Left lung (tissue), 14 donors: ENCODE measurements around the gene ELOVL5. TPM values are rescaled to one million over a fixed set of nuclear protein-coding genes. Genes with fewer than 3 reads are reported as not detected.

Source experiments
- ATAC-seq: fragments of 200-7000 bp; cut with Tn5 transposase; one replicate; pipeline ENCODE4 v1.9.1; 2020; ENCODE audit warnings: moderate library complexity
- DNase-seq, 4 donors: peaks; one replicate each; pipeline ENCODE4 v3.0.0-alpha.2; 2013 to 2020
- H3K27ac ChIP-seq, 2 donors: fragments of 200-600 bp; sonication (generic) in 1 of 2; one replicate each; pipeline versions ENCODE4 v1.5.0 to v1.8.0; 2020 to 2021
- H3K27me3 ChIP-seq, 2 donors: fragments of 200-600 bp; sonication (generic) in 1 of 2; one replicate each; pipeline versions ENCODE4 v1.5.0 to v1.8.0; 2020 to 2021
- H3K36me3 ChIP-seq, 2 donors: fragments of 200-600 bp; sonication (generic) in 1 of 2; one replicate each; pipeline versions ENCODE4 v1.5.0 to v1.8.0; 2020 to 2021
- H3K4me1 ChIP-seq, 2 donors: fragments of 200-600 bp; one replicate each; pipeline ENCODE4 v1.8.0; 2021
- H3K4me3 ChIP-seq, 2 donors: fragments of 200-600 bp; sonication (generic) in 1 of 2; one replicate each; pipeline versions ENCODE4 v1.5.0 to v1.8.0; 2020 to 2021; ENCODE audit warnings: mild to moderate bottlenecking in 1 of 2
- H3K9me3 ChIP-seq, 2 donors: fragments of 200-600 bp; sonication (generic) in 1 of 2; one replicate each; pipeline versions ENCODE4 v1.5.0 to v1.8.0; 2020 to 2021
- CTCF ChIP-seq, 2 donors: fragments of 200-600 bp; sonication (generic) in 1 of 2; IDR thresholded peaks; one replicate each; pipeline versions ENCODE4 v1.5.0 to v1.8.0; 2021; ENCODE audit warnings: antibody characterized with exemption in 2 of 2
- intact Hi-C, 2 donors: fragments of 100-400 bp; cut with DNase I; formaldehyde crosslinking; loops; one replicate each; pipeline versions ENCODE4 v1.11.2 to v1.14.2; 2022
- long read RNA-seq, 12 donors: library from polyadenylated mRNA in 2 of 12; unstranded in 2 of 12; transcript quantifications; one replicate each; pipeline ENCODE4 v2.0.0 and lab custom pipeline, GENCODE V29; 2019 to 2026
- polyA plus RNA-seq, 6 donors: library from polyadenylated mRNA; unstranded; fragments of 120-200 nt; gene quantifications; one replicate each; pipeline ENCODE4 v1.2.1, GENCODE V29; 2013; ENCODE audit not compliant: insufficient read length in 6 of 6
- total RNA-seq, 2 donors: library from RNA; stranded (reverse); fragmentation: NEBNext Ultra II Directional; extraction: Animal tissue kit (Norgen Biotek cat#: 25700); gene quantifications; one replicate each; pipeline ENCODE4 v1.2.1, GENCODE V29; 2021
- donor health status: DM: no; HTN: yes; CAD: no.
- donor health status: DM: no; HTN: no; CAD: no.

The ELOVL5 gene
- total RNA-seq = 100 to 1,000 TPM; 127 to 132 TPM
- polyA plus RNA-seq = 10 to 100 TPM; 54.3 to 76.7 (median 60.5) TPM
- long read RNA-seq, donor 1, transcript ELOVL5-201 (8 exons, 2,827 nt) = major isoform, 21 of 25 reads
- long read RNA-seq, donor 1, partial matches to known transcripts = 0 of 25 reads
- long read RNA-seq, donor 1, other reads (novel, unspliced or antisense) = 0 of 25 reads
- long read RNA-seq, donor 2, transcript ELOVL5-202 (3 exons, 580 nt) = minor isoform, 5 of 20 reads
- long read RNA-seq, donor 2, transcript ELOVL5-201 (8 exons, 2,827 nt) = major isoform, 15 of 20 reads
- long read RNA-seq, donor 2, partial matches to known transcripts = 0 of 20 reads
- long read RNA-seq, donor 2, other reads (novel, unspliced or antisense) = 0 of 20 reads
- long read RNA-seq, donor 3, transcript ELOVL5-201 (8 exons, 2,827 nt) = major isoform, 13 of 18 reads
- long read RNA-seq, donor 3, partial matches to known transcripts = 0 of 18 reads
- long read RNA-seq, donor 3, other reads (novel, unspliced or antisense) = 0 of 18 reads
- long read RNA-seq, donor 4, transcript ELOVL5-201 (8 exons, 2,827 nt) = major isoform, 9 of 21 reads
- long read RNA-seq, donor 4, partial matches to known transcripts = 4 of 21 reads
- long read RNA-seq, donor 4, other reads (novel, unspliced or antisense) = 4 of 21 reads
- long read RNA-seq, donor 5, transcript ELOVL5-201 (8 exons, 2,827 nt) = major isoform, 6 of 8 reads
- long read RNA-seq, donor 5, partial matches to known transcripts = 0 of 8 reads
- long read RNA-seq, donor 5, other reads (novel, unspliced or antisense) = 0 of 8 reads
- long read RNA-seq, donor 6, transcript ELOVL5-201 (8 exons, 2,827 nt) = major isoform, 17 of 18 reads
- long read RNA-seq, donor 6, partial matches to known transcripts = 0 of 18 reads
- long read RNA-seq, donor 6, other reads (novel, unspliced or antisense) = 0 of 18 reads
- long read RNA-seq, donor 7, transcript ELOVL5-201 (8 exons, 2,827 nt) = major isoform, 9 of 10 reads
- long read RNA-seq, donor 7, partial matches to known transcripts = 0 of 10 reads
- long read RNA-seq, donor 7, other reads (novel, unspliced or antisense) = 0 of 10 reads
- long read RNA-seq, donor 8, transcript ELOVL5-201 (8 exons, 2,827 nt) = major isoform, 12 of 20 reads
- long read RNA-seq, donor 8, partial matches to known transcripts = 5 of 20 reads
- long read RNA-seq, donor 8, other reads (novel, unspliced or antisense) = 0 of 20 reads
- long read RNA-seq, donor 9 = 0 reads
- long read RNA-seq, donor 10, partial matches to known transcripts = 1 of 6 reads
- long read RNA-seq, donor 10, other reads (novel, unspliced or antisense) = 2 of 6 reads
- long read RNA-seq, donor 11, transcript ELOVL5-201 (8 exons, 2,827 nt) = major isoform, 30 of 39 reads
- long read RNA-seq, donor 11, transcript ELOVL5-207 (7 exons, 2,875 nt) = minor isoform, 9 of 39 reads
- long read RNA-seq, donor 11, partial matches to known transcripts = 0 of 39 reads
- long read RNA-seq, donor 11, other reads (novel, unspliced or antisense) = 0 of 39 reads
- long read RNA-seq, donor 12, transcript ELOVL5-201 (8 exons, 2,827 nt) = major isoform, 14 of 15 reads
- long read RNA-seq, donor 12, partial matches to known transcripts = 0 of 15 reads
- long read RNA-seq, donor 12, other reads (novel, unspliced or antisense) = 0 of 15 reads

- H3K36me3 ChIP-seq = peaks cover 0 to 7% of the 10 kb centered on the region in 2 donors
- peaks cover 9 to 41% of the 10 kb centered on the region in 2 donors for H3K4me1 ChIP-seq
- H3K27ac ChIP-seq = peak within 1 kb of the TSS; percentile 97 to 98
- no peaks in the 10 kb centered on the region for H3K27me3 ChIP-seq
- intact Hi-C loops = no loop called here
- DNase-seq = peak; percentile 94 to 99 (median 98)
- H3K4me3 ChIP-seq = peak within 1 kb of the TSS; percentile 91
- ATAC-seq = peak; percentile 90
- no peaks in the 10 kb centered on the region for H3K9me3 ChIP-seq
- peak in 1 of 2 donors; percentile 8 for TF ChIP-seq CTCF (IDR thresholded peaks at IDR 0.05)
Observed at GRCh38 chr6:53348371-53349208, at the start of gene ELOVL5. ELOVL5 (minus strand) TSS chr6:53348950; CDS start chr6:53295699, 53,251 bp downstream.

- Histone ChIP-seq H3K4me3 (no peak overlapping the region), H3K4me1 (no peaks in the 10 kb centered on the region), H3K36me3 (no peaks in the 10 kb centered on the region), H3K9me3 (no peaks in the 10 kb centered on the region), H3K27ac (no peak overlapping the region), H3K27me3 (no peaks in the 10 kb centered on the region)
- DNase-seq (no peak), ATAC-seq (peak; percentile 52)
- intact Hi-C loops = no loop called here
- TF ChIP-seq CTCF (IDR thresholded peaks at IDR 0.05) = no peak
Observed at GRCh38 chr6:53397283-53397682, 48.5 kb upstream of the ELOVL5 start.

- no peaks in the 10 kb centered on the region for H3K9me3 ChIP-seq
- H3K4me3 ChIP-seq = no peak overlapping the region
- no peak overlapping the region for H3K27ac ChIP-seq
- intact Hi-C loops = no loop called here
- no peaks in the 10 kb centered on the region for H3K4me1 ChIP-seq
- no peaks in the 10 kb centered on the region for H3K27me3 ChIP-seq
- H3K36me3 ChIP-seq = no peaks in the 10 kb centered on the region
- DNase-seq (no peak), ATAC-seq (no peak)
- no peak for TF ChIP-seq CTCF (IDR thresholded peaks at IDR 0.05)
Observed at GRCh38 chr6:53395986-53396385, 47.2 kb upstream of the ELOVL5 start.

GRCh38 chr6:53394704-53395103 is 46.0 kb upstream of the ELOVL5 start:
- DNase-seq = no peak
- ATAC-seq = no peak
- Histone ChIP-seq H3K27ac (no peak overlapping the region), H3K36me3 (no peaks in the 10 kb centered on the region), H3K4me3 (no peak overlapping the region), H3K27me3 (no peaks in the 10 kb centered on the region), H3K4me1 (no peaks in the 10 kb centered on the region), H3K9me3 (no peaks in the 10 kb centered on the region)
- TF ChIP-seq CTCF (IDR thresholded peaks at IDR 0.05) = no peak
- intact Hi-C loops = no loop called here
